SJSA1 (cell line): ENCODE measurements around the gene AGBL4. TPM values are rescaled to one million over a fixed set of nuclear protein-coding genes. Genes with fewer than 3 reads are reported as not detected.

ENCODE experiments used
- DNase-seq, 2 experiments: peaks; one replicate each; pipeline ENCODE4 v3.0.0-alpha.2; 2015 to 2020; ENCODE audit warnings: low spot score in 2 of 2, low read depth in 1 of 2
- H3K27ac ChIP-seq: fragments of 250-450 bp; sonication (Bioruptor Pico); 2 replicates; pipeline ENCODE4 v1.5.1; 2020; ENCODE audit warnings: mild to moderate bottlenecking, moderate library complexity
- H3K27me3 ChIP-seq: fragments of 250-450 bp; sonication (Bioruptor Pico); replicated peaks from 2 replicates; pipeline ENCODE4 v1.5.1; 2020; ENCODE audit warnings: mild to moderate bottlenecking, moderate library complexity
- H3K36me3 ChIP-seq: fragments of 250-450 bp; sonication (Bioruptor Pico); 2 replicates; pipeline ENCODE4 v1.5.1; 2020; ENCODE audit warnings: mild to moderate bottlenecking
- H3K4me1 ChIP-seq: fragments of 250-450 bp; sonication (Bioruptor Pico); replicated peaks from 2 replicates; pipeline ENCODE4 v1.6.1; 2021; ENCODE audit warnings: mild to moderate bottlenecking
- H3K4me3 ChIP-seq: fragments of 250-450 bp; sonication (Bioruptor Pico); 2 replicates; pipeline ENCODE4 v1.5.1; 2020; ENCODE audit warnings: mild to moderate bottlenecking
- H3K9me3 ChIP-seq: fragments of 250-450 bp; sonication (Bioruptor Pico); replicated peaks from 2 replicates; pipeline ENCODE4 v1.5.1; 2020; ENCODE audit warnings: mild to moderate bottlenecking
- total RNA-seq: library from RNA; depleted of rRNA; stranded (reverse); fragments of >200 nt; shearing (Covaris generic); gene quantifications from 2 replicates; pipeline ENCODE4 v1.2.3, GENCODE V29; 2014

Gene AGBL4
- total RNA-seq, 1 experiment from 2014 or later, result not detected

DNA sequence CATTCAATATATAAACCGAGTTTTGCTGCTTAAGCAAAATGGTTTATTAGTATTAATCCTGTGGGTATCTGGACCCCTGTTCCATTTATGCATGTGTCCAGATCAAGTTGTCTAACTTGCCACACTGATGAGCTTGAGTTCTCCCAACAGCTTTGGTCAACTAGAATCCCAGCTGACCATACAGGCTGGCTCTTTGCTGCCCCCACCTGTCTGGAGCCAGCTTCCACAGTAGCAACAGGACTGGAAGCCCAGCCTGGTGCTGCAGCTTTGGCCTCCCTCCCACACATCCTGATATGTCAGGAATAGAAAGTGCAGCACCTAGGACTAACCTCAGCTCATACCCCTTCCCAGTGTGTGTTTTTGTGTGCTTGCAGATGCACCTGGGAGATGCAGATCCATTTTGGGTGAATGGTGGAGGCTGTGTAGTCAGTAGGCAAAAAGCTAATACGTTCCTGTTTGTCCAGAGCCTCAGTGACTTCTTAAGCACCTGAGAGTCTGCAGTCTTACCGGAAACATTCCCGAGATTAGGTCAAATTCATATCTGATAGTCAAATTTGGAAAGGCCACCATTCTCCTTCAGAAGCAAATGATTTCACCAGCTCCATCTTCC, 1206.1 kb downstream of the AGBL4 start:
- Histone ChIP-seq H3K4me1 (no peaks in the 10 kb centered on the region), H3K27ac (no peak overlapping the region), H3K27me3 (no peaks in the 10 kb centered on the region), H3K4me3 (no peak overlapping the region), H3K9me3 (no peaks in the 10 kb centered on the region), H3K36me3 (no peaks in the 10 kb centered on the region)
- peak in 1 of 2 experiments; percentile 38 for DNase-seq

DNA sequence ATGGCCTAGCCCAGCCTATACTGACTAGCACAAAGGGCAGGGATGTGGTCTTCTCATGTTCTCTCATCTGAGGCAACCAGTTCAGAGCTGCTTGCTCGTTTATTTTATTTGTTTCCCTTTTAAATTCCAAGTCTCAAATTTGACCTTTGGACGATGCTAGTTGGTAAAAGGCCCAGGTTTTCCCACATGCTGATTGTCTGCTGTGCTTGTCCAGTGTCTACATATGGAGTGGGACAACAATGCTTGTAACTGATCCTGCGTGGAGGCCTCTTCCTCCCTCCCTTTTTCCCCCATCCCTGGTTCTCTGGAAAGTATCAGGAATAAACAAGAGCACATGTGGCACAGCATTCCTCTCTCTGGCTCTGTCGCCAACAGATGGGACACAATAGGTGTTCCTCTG, 1213.0 kb downstream of the AGBL4 start:
- Histone ChIP-seq H3K36me3 (no peaks in the 10 kb centered on the region), H3K27ac (no peak overlapping the region), H3K9me3 (no peaks in the 10 kb centered on the region), H3K4me1 (no peaks in the 10 kb centered on the region), H3K4me3 (no peak overlapping the region), H3K27me3 (no peaks in the 10 kb centered on the region)
- DNase-seq, result no peak

DNA sequence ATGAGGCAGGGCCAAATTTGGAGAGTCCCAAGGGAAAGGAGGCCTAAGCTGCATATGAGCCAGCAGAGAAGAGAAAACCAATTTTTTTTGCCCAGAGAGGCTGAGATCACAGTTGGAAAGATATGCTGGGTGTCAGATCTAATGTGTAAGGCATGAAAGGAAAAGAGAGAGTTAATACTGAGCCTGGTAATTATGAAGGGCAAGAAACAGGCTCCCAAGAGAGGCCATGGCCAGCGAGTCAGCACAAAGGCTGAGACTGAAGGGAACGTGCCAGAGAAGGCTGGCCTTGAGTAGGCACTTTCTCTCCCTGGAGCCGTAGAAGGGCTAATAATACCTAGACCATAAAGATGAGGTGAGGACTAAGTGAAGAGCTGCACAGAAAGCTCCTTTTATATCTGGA, 1215.3 kb downstream of the AGBL4 start:
- H3K27ac ChIP-seq, result no peak overlapping the region
- no peak overlapping the region for H3K4me3 ChIP-seq
- H3K4me1 ChIP-seq, result no peaks in the 10 kb centered on the region
- no peak for DNase-seq
- H3K36me3 ChIP-seq, result no peaks in the 10 kb centered on the region
- H3K27me3 ChIP-seq, result no peaks in the 10 kb centered on the region
- H3K9me3 ChIP-seq, result no peaks in the 10 kb centered on the region

DNA sequence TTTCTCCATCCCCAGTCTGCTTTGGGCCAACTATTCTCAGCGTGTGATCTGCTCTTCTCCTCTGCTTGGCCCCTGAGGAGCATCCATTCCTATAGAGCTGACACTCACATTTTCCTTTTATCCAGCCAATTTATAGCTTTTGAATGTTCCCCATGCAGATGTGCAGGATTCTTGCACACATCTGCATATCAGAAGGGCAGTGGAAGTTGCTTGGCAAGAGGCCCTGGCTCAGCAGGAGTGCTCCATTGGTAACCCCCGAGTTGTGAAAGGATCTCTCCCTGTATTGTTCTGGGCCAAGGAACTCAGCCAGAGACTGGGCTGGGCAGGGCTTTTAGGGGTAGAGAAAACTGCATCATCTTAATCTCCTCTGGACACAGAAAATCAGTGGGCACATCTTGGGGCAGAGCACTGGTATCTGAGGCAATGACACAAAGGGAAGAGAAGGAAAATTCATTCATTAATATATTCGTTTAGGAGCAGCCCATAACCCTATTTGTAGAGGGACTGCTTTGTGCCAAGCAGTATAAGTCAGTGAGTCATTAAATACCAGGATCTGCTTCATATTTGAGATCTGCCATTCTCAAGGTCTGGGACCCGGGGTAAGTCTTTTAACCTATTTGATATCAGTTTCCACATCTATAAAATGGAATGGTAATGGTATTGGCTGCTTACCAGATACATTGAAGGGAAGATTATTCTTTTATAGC, 1216.0 kb downstream of the AGBL4 start:
- H3K9me3 ChIP-seq, result no peaks in the 10 kb centered on the region
- no peaks in the 10 kb centered on the region for H3K27me3 ChIP-seq
- no peaks in the 10 kb centered on the region for H3K36me3 ChIP-seq
- H3K4me1 ChIP-seq, result no peaks in the 10 kb centered on the region
- no peak overlapping the region for H3K27ac ChIP-seq
- no peak for DNase-seq
- no peak overlapping the region for H3K4me3 ChIP-seq

DNA sequence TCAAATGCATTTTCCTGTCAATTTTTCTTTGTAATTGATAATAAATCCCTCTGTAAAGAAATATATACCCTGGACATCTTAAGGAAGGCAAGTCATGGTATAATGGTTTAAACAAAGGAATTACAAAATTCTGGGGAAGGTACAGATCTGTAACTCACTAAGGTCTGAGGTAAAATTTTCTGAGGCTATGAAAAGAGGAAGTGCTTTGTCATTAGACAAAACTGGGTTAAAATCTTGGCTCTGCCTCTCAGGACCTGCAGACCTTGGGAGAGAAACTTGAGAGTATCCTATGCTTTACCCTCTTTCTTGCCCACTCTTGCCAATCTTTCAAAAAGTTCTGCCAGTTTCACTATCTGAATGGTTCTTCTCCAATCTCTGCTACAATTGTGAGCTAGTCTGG, 1220.3 kb downstream of the AGBL4 start:
- Histone ChIP-seq H3K36me3 (no peaks in the 10 kb centered on the region), H3K4me1 (no peaks in the 10 kb centered on the region), H3K9me3 (no peaks in the 10 kb centered on the region), H3K27ac (no peak overlapping the region), H3K4me3 (no peak overlapping the region), H3K27me3 (no peaks in the 10 kb centered on the region)
- no peak for DNase-seq

DNA sequence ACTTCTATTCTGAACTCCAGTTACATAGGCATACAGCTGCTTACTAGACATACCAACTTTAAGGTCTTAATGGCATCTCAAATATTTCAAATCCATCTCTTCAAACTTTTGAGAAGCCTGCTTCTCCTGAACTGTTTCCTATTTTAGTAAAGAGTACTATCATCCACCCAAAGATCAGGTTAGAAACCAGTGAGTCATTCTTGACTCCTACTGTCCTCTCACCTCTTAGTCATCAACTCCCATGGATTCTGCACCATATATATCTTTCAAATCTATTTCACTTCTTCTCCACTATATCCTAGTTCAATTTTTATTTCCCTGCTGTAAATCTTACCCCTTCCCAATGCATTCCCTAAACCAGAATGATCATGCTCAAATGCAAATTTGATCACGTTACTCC, 1228.9 kb downstream of the AGBL4 start:
- Histone ChIP-seq H3K9me3 (no peaks in the 10 kb centered on the region), H3K36me3 (no peaks in the 10 kb centered on the region), H3K27me3 (no peaks in the 10 kb centered on the region), H3K4me3 (no peak overlapping the region), H3K27ac (no peak overlapping the region), H3K4me1 (no peaks in the 10 kb centered on the region)
- DNase-seq, result no peak

DNA sequence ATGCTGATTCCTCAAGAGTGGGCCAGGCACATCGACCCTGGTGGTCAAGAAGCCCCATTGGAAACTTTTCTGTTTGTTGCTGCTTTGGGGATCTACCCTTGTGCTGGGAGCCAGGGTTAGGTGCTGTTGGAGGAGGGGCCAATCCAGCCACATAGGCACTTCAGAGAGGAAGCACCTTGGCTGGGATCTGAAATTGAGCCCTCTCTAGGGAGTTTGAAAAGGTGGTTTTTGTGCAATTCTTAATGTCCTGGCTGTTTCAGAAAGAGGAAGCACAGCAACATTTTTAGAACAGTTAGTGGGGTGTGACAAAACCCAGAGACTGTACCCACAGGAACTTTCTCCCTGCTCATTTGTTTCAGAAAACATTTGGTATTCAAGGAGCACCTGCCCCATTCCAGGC, 1229.9 kb downstream of the AGBL4 start:
- Histone ChIP-seq H3K9me3 (no peaks in the 10 kb centered on the region), H3K36me3 (no peaks in the 10 kb centered on the region), H3K27me3 (no peaks in the 10 kb centered on the region), H3K27ac (no peak overlapping the region), H3K4me1 (no peaks in the 10 kb centered on the region), H3K4me3 (no peak overlapping the region)
- DNase-seq, result no peak

DNA sequence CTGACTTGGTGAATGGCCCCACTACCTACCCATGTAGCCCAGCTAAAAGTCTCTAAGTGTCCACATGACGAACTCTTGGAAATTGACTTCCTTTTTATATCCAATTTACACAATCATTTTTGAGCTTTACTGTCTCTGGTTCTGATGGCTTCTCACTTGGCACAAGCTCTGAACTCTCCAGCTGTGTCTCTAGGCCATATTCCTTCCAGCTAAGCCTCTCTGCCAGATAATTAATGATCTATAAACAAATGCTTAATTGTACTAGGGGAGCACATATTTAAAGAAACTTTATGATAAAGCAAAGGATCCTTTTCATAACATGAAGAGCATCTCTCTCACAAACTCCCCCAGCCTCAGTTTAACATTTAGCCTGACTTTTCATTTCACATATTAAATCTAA, 1230.8 kb downstream of the AGBL4 start:
- Histone ChIP-seq H3K4me1 (no peaks in the 10 kb centered on the region), H3K27ac (no peak overlapping the region), H3K27me3 (no peaks in the 10 kb centered on the region), H3K9me3 (no peaks in the 10 kb centered on the region), H3K4me3 (no peak overlapping the region), H3K36me3 (no peaks in the 10 kb centered on the region)
- DNase-seq, result no peak

DNA sequence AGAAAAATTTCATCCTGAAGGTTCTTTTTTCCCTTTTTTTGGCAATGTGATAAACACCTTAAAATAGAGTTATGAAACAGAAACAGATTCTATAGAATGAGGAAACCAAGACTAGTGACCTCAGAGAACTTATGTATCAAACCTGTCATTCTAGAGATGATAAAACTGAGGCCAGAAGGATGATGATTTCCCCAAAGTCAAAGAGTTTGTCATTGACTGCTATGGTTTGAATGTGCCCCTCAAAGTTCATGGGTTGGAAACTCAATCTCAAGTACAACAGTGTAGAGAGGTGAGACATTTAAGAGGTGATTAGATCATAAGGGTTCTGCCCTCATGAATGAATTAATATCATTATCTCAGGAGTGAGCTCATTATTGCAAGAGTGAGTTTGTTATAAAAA, 1233.4 kb downstream of the AGBL4 start:
- no peak overlapping the region for H3K4me3 ChIP-seq
- H3K36me3 ChIP-seq, result no peaks in the 10 kb centered on the region
- no peak overlapping the region for H3K27ac ChIP-seq
- H3K27me3 ChIP-seq, result no peaks in the 10 kb centered on the region
- no peak for DNase-seq
- no peaks in the 10 kb centered on the region for H3K9me3 ChIP-seq
- H3K4me1 ChIP-seq, result no peaks in the 10 kb centered on the region

DNA sequence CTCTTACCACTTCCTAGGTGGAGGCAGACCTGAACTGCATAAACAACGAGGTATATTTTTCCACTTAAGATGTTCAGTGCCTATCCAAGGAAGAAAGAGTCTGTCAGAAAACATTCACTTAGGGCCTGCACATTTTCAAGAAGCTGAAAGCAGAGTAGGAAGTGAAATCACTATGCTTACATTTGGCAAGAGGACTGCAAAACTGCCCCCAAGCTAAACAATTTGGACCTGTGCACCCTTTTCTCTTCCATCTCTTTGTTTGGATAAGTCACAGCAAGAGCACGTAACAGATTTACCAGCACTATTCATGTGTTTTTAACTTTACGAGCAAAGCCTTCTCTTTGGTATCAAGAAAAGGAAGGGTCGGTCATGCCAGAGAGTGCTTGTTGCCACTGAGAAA, 1233.9 kb downstream of the AGBL4 start:
- no peaks in the 10 kb centered on the region for H3K36me3 ChIP-seq
- no peak for DNase-seq
- H3K27me3 ChIP-seq, result no peaks in the 10 kb centered on the region
- no peak overlapping the region for H3K27ac ChIP-seq
- no peak overlapping the region for H3K4me3 ChIP-seq
- no peaks in the 10 kb centered on the region for H3K4me1 ChIP-seq
- H3K9me3 ChIP-seq, result no peaks in the 10 kb centered on the region

DNA sequence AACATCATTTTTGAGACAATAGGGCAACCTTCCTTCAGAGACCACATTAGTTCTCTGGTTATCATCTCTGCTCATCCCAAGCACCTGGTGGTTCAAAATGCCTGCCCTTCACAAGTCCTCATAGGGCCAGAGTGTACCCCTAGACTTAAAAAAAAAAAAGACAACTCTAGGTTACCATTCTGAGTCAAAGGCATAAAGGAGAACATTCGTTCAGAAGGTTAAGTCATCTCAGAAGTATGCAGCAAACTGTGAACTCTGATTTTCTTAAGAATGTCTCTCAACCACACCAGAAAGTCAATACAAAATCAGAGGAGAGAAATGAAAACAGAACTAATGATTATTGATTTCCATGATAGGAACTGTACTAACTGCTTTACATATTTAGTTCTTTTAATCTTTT, 1237.9 kb downstream of the AGBL4 start:
- H3K9me3 ChIP-seq, result no peaks in the 10 kb centered on the region
- no peaks in the 10 kb centered on the region for H3K36me3 ChIP-seq
- no peaks in the 10 kb centered on the region for H3K4me1 ChIP-seq
- no peaks in the 10 kb centered on the region for H3K27me3 ChIP-seq
- H3K27ac ChIP-seq, result no peak overlapping the region
- H3K4me3 ChIP-seq, result no peak overlapping the region
- DNase-seq, result no peak

DNA sequence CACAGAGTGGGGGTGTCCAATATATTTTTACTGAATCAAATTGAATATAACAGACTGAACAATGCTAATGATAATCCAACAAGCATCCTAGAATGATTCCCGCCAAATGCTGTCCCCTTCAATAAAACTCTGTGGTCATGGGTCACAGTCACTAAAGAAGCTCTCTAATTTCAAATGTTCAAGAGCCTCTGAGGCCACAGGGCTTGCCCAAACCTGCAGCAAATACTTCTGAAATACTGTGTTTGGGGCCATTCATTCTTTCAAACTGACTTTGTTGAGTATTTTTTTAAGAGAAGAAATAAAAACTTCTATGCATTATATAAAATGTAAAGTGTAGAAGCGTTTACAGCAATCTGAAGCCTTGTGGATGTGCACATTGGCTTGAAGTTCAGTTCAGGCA, 1239.5 kb downstream of the AGBL4 start:
- H3K36me3 ChIP-seq, result no peaks in the 10 kb centered on the region
- H3K27me3 ChIP-seq, result no peaks in the 10 kb centered on the region
- no peak overlapping the region for H3K4me3 ChIP-seq
- no peaks in the 10 kb centered on the region for H3K9me3 ChIP-seq
- H3K4me1 ChIP-seq, result no peaks in the 10 kb centered on the region
- DNase-seq, result no peak
- H3K27ac ChIP-seq, result no peak overlapping the region

DNA sequence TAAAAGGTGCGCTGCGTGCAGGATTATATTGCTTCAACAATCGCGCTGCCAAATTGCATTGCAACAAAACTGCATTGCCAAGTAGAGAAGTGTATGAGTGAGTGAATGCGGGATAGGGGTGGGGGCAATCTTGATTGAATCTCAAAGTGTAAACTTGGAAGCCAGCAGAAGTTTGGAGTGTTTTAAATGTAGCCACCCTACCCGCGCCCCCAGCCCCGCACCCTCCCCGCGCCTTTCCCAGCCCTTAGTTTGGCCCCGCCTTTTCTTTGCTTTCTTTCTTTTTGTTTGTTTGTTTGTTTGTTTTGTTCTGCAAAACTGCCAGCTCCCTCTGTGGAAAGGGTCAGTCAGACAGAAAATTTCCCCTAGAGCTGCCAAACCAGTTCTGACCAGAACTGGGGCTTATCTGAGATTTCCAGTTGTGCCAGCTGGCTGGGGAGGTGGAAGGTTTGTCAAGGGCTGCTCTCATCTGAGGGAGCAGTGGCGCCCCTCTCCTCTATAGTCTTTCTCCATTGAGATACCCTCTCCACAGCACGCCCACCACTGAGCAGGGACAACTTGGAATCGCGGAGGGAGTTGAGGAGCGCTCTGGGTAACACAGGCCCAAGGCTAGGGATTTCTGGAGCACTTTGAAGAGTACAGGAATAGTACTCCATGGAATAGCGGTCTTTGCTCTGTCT, 1246.4 kb downstream of the AGBL4 start:
- Histone ChIP-seq H3K4me3 (no peak overlapping the region), H3K27ac (no peak overlapping the region), H3K4me1 (no peaks in the 10 kb centered on the region), H3K9me3 (no peaks in the 10 kb centered on the region), H3K36me3 (no peaks in the 10 kb centered on the region), H3K27me3 (peaks cover 21% of the 10 kb centered on the region)
- no peak for DNase-seq

DNA sequence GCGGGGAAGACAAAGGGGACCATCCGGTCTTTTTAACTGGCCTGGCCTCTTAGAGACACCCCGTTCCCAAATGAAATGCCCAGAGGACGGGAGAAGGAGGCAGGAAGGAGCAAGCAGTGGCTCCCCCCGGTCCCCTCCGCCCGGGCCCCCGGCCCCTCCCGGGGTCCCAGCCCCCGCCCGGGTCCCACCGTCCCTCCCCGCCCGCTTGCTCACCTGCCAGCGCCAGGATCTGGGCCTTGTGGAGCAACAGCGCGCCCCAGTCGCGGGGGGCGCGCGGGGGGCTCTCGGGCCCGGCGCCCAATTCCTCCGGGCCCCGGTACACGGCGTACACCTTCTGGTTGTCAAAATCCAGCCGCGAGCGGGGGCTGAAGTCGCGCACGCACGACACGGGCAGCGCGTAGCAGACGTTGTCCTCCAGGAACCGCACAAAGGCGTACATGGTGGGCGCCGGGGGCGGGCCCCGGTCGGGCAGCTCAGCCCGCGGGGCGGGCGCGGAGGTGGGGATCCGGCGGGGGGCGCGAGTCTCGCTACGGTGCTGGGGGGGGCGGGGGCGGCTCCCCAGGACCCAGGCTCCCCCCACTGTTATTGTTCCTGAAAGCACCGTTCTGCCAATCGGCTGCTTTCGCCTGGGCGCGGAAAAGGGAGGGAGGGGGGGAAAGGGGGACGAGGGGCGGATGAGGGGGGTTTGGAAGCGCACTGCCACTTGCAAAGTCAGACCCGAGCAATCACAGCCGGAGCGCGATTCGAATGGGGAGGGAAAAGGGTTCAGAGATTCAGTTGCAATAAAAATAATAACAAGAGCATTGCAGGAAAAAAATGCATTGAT, 1247.1 kb downstream of the AGBL4 start, which contains the start of gene BEND5:
Gene BEND5 (minus strand): TSS at position 499 of the 826 bp plus-strand sequence. CDS start 60 bp downstream, at position 439.
- Histone ChIP-seq H3K4me3 (no peak within 1 kb of the TSS), H3K36me3 (no peaks in the 10 kb centered on the region), H3K4me1 (no peaks in the 10 kb centered on the region), H3K27me3 (peaks cover 21% of the 10 kb centered on the region), H3K9me3 (no peaks in the 10 kb centered on the region), H3K27ac (no peak within 1 kb of the TSS)
- DNase-seq, result no peak
